T follicular helper cell (primary cell): ENCODE measurements around the gene RSU1.

Experiments
- DNase-seq: peaks from one replicate; pipeline ENCODE4 v3.0.0-alpha.2; 2020; ENCODE audit warnings: low read depth

Gene RSU1

GRCh38 chr10:16674147-16674703 is 143.0 kb downstream of the RSU1 start:
- no peak for DNase-seq

- no peak for DNase-seq
Measured at GRCh38 chr10:16673443-16673842, 143.8 kb downstream of the RSU1 start.

- no peak for DNase-seq
Measured at GRCh38 chr10:16663444-16663843, 153.8 kb downstream of the RSU1 start.

- DNase-seq: no peak
Measured at GRCh38 chr10:16662923-16663322, 154.3 kb downstream of the RSU1 start.

DNA sequence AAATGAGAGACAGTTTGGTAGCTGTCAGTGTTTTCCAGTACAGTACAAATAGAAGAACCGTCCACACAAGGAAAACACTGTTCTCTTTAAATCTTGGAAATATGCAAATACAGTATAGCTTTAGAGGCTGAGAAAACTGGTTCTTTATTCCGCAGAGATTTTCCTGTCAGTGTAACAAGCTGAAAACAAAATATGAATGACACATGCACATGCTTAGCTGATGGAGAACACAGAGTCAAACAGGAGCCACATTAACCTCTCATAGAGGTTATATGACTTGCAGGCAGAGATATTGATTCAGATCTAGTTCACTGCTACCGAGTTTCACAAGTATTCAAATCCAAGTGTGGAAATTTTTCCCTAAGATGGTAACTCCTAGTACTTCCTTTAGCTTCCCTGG is 160.3 kb downstream of the RSU1 start:
- DNase-seq: no peak

GRCh38 chr10:16653224-16653623 is 164.0 kb downstream of the RSU1 start:
- no peak for DNase-seq

GRCh38 chr10:16652154-16652553 is 165.1 kb downstream of the RSU1 start:
- no peak for DNase-seq

GRCh38 chr10:16649757-16650156 is 167.5 kb downstream of the RSU1 start:
- DNase-seq: no peak

GRCh38 chr10:16648366-16648765 is 168.9 kb downstream of the RSU1 start:
- DNase-seq: no peak

- DNase-seq: no peak
Measured at GRCh38 chr10:16646181-16647059, 170.8 kb downstream of the RSU1 start.

- DNase-seq: no peak
Measured at GRCh38 chr10:16644146-16644545, 173.1 kb downstream of the RSU1 start.

DNA sequence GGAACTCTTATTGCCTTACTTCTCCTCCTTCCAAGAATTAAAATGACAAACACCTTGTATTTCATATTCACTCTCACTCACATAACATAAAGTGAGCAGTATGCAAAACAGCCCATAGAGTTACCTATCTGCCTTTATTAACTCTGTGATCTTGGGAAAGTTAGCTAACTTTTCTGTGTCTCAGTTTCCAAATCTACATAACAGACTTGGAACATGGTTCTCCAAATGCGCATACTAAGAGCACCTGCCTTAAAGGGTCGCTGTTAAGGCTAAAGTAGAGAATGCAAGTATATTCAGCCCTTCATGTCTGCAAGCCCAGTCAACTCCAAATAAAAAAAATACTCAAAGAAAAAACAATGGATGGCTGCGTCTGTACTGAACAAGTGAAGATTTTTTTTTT is 173.7 kb downstream of the RSU1 start:
- DNase-seq: no peak

- DNase-seq: no peak
Measured at GRCh38 chr10:16640153-16640552, 177.1 kb downstream of the RSU1 start.

DNA sequence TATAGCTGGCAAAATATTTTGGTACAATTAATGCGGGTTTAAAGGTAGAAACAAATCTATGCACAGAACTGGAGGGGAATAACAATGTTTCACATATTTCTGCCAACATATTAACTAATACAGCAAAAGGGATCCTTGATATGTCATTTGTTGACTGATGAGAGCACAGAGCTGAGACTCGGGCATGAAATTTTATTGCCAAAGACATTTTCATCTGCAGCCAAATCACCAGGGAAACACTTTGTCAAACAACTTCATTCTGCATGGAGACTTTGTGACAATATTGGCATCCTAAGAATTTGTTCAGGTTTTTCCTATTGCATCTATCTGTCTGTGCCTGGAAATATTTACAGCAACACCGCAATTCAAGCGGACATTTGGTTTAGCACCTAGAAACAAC is 177.8 kb downstream of the RSU1 start:
- DNase-seq: no peak

DNA sequence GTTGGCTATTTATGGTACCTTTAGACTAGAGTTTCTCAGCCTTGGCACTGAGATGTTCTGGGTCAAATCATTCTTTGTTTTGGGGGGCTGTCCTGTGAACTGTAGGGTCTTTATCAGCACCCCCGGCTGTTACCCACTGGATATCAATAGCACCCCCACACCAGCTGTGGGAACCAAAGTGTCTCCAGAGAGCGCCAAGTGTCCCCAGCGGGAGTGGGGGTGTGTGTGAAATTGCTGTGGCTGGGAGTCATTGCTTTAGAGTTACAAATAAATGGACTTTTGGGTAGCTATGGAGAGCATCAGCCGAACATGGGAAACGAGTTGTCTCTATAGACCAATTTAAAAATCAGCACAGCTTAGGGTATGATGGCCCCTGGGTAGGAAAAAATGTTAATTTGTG is 184.2 kb downstream of the RSU1 start:
- DNase-seq: no peak

DNA sequence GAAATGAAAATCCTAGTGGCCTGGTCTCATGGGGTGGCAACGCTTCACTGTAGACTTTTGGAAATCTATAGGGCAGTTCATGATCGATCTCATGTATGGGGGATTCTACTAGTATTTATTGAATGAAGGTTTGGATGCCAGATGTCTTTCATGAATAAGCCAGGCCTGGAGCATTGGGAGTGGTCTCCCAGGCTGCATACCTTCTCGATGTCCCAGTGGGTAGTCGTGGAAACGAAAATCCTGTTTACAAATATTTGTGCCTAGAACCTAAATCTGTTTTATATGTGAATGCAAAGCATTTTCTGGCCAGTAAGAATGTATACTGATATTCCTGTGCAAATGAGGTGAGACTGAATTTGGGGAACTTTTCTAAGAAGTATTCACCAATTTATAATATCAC is 190.5 kb downstream of the RSU1 start:
- no peak for DNase-seq

GRCh38 chr10:16612981-16613355 is 204.3 kb downstream of the RSU1 start:
- DNase-seq: no peak

GRCh38 chr10:16612115-16612980 is 204.9 kb downstream of the RSU1 start:
- no peak for DNase-seq

DNA sequence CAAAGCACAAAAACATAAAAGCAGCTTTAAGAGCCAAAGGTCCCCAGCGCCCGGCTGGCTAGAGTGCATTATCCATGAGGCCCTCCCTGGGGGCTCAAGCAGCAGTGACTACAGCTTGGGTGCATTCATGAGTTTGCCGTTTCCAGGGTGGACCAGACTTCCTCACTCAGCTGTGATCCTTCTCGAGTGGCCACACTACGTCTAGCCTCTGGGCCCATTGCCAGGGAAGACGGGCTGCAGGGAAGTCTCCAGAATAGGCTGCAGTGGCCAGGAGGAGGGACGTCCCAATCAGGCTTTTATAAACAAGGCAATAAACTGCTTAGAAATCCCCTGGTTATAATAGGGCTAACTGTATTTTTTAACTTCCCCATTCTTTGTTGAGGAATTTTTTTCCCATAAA is 206.2 kb downstream of the RSU1 start:
- no peak for DNase-seq

DNA sequence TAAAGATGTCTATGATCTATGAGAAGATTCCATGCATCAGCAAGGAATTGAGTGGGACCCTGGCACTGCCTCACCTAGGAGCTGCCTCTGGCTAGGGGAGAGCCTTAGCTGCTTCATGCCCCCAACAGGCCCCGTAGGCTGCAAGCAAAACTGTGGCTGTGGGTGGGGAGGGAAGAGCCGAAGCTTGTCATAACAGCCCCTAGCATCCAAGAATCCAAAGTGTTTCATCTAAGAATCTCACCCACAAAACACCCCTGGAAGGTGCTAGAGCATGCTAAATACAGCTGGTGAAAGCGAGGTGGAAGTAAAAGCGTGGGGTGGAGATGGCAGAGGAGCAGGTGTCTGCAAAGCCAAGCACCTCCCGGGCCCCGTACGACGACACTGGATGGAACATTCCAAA is 208.0 kb downstream of the RSU1 start:
- no peak for DNase-seq

DNA sequence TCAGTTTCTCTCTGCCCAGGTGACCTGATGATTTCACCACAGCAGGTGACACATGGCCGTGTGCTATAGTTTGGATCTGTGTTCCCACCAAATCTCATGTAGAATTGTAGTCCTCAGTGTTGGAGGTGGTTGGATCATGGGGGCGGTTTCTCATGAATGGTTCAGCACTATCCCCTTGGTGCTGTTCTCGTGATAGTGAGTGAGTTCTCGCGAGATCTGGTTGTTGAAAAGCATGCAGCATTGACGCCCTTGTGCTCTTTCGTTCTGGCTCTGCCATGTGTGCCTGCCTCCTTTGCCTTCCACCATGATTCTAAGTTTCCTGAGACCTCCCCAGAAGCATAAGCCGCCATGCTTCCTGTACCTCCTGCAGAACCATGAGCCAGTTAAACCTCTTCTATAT is 210.3 kb downstream of the RSU1 start:
- no peak for DNase-seq

DNA sequence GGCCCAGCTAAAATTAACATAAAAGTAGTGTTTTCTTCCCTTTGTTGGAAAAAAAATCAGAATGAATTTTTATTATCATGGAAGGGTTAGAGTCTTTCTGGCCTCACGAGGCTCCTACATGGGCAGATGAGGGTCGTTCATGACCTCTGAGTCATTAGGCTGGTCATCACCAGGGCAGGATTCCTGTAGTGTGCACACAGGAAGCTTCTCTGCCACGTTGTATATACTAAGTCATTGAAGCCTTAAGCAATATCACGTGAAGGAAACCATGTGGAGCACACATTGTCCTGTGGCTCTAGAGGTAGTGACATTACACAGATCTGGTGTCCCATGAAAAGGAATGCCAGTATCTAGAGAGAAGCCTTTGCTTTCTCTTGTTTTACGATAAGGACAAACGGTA is 210.8 kb downstream of the RSU1 start:
- DNase-seq: no peak

DNA sequence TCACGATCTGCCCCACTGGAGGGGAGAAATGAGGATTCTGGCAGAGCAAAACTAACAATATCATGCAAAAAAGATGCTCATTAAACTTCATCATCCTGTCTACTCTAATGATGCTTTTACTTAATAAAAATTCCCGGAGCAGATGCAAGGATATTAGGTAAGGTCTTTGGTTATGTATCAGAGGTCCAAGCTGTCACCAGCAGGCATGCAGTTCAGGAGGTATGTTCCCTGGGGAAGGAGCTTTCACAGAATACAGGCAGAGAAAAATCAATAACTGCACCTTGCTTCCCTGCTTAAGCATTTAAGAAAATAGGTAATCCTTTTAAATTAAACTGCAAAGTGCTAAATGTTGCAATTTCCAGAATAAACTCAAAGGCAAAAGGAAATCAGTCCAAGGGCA is 213.9 kb downstream of the RSU1 start:
- DNase-seq: no peak
